GM18526 (cell line): ENCODE measurements around the gene LRRC47.

Experiments used
- POLR2A ChIP-seq: IDR thresholded peaks from 3 replicates; pipeline ENCODE4 v1.6.1; 2011; ENCODE audit not compliant: insufficient read length; ENCODE audit errors: extremely low read depth

The LRRC47 gene

DNA sequence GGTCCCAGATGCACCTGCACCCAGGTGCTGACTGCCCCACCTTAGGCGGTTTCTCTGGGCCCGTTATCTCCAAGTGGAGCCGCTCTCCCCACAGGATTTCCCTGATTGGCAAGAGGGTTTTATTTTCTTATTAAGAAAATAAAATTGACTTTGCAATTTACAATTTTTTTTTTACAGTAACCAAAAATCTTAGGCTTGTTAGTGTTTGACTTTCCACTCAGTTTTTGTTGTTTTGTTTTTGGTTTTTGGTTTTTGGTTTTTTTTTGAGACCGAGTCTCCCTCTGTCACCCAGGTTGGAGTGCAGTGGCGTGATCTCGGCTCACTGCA, 48.8 kb downstream of the LRRC47 start:
- no peak for TF ChIP-seq POLR2A

DNA sequence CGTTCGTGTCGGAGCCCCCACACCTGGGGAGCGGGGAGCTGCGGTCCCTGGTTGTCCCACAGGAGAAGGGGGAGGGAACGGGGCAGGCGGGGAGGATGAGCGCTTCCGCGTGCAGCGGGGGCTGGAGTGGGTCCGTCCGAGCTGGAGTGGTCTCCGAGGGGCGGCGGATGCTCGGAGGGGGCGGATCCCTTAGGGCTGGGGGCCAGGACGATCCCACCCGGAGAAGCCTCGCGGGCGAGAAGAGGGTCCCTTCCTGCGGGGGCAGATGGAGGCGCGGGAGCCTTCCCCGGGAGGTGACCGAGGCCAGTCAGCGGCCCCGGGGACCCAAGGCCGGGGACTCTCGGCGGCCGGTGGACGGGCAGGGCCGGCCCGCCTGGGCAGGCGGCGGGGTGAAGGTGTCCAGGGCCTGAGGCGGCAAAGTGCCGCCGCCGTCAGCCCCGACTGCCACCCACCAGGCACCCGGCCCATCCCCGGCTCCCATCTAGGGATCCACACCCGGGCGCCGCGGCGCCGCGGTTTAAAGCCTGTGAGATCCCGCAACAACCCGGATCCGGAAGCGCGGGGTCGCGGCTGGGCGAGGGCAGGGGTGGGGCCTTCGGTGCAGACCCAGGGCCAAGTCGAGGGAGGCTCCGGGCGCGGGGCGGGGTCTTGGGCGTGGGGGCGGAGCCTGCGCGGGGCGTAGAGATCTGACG, 49.3 kb downstream of the LRRC47 start:
- peak; percentile 61 for TF ChIP-seq POLR2A

DNA sequence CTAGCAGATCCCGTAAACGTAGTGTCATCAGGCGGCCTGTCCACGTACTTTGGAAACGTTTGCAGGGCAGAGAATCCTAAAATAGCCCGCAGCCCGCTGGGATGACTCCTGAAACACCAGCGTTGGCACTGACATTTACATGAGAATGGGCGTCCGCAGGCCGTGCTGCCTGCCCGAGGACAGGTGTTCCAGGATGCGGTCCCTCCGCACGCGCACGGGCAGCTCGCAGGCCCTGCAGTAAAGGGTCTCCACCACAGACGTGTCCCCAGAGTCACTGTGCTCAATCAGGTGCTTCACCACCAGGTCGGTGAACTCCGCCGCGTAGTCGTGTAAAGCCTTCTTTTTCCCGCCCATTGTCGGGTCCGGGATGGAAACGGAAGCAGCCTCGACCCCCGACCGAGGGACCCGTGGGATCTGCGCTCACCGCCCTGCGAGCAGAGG, 49.9 kb downstream of the LRRC47 start:
- TF ChIP-seq POLR2A, result no peak

DNA sequence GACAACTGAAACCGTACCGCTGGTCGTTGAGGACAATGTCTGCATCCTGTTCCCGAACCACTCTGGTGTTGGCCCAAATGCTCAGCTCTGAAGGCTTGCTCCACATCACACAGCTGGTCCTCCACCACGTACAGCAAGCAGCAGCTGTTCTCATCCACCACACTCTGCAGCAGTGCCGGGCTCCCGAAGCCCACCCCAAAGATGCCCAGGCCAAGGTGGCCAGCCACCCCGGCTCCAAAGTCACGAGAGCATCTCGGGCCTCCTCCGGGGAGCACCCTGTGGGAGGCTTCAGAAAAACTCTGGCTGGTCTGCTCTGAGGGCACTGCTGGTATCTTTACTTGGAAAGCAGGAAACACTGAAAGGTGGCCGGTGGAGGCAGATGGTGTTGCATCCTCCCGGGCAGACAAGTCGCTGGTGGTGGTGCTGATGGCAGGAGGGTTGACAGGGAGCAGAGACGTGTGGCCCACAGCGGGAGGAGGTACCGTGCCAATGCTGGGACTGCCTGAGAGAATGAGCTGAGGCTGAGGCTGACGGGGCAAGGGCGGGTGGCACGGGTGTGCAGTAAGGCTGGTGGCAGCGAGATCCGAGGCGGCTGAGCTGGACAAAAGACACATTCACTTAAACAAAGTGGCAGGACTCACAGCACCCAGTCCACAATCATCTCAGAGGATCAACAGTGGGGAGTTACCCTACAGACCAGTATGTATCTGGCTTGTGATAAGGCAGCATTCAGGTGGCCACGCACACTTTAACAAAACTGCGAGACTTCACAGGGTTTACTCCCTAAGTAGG, 50.5 kb downstream of the LRRC47 start:
- TF ChIP-seq POLR2A, result no peak

DNA sequence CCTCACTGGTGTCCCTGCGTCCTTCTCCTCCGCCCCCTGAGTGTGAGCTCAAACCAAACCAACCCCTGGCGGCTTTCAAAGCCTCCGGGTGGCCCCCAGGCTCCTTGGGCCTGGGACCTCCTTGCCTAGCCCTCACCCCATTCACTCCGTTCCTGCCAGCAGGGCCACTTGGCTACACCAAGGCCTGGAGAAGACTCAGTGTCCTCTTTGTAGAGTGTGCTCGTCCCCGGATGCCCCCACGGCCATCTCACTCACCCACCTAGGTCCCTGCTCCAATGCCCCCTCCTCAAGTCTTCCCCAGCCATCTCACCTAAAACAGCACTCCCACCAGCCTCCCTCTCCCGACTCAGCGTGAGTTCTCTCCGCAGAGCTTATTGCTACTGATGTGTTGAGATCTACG, 51.2 kb downstream of the LRRC47 start:
- no peak for TF ChIP-seq POLR2A

DNA sequence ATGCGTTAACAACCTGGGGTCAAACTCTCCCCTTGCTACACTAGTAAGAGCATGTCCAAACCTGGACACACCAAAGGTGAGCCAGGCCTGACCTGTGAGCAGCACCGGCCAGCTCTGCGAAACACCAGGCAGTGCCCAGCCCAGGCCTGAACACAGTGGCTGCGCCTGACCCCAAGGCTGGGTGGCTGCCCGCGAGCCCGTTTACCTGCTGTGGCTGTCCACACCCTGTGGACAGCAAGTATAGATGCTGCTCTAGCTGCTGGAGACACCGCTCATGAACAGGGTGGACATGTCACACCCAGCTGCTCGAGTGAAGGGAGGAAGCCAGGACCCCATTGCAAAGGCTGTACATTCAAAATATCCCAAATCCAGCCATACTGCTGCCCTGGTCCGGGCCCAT, 51.7 kb downstream of the LRRC47 start:
- TF ChIP-seq POLR2A, result no peak

DNA sequence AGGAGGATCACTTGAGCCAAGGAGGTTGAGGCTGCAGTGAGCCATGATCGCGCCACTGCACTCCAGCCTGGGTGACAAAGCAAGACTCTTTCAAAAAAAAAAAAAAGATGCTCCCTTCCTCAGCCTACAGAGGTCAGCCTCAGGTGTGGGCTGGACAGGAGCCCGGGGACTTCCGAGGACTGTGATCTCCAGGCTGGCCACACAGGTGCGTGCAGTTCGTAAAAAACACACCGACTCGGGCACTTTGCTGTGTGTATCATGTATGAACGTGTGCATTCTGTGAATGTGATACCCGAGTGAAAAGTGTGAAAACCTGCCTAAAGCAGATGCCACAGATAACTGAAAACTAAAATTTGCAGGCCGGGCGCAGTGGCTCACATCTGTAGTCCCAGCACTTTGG, 52.5 kb downstream of the LRRC47 start:
- TF ChIP-seq POLR2A, result no peak

DNA sequence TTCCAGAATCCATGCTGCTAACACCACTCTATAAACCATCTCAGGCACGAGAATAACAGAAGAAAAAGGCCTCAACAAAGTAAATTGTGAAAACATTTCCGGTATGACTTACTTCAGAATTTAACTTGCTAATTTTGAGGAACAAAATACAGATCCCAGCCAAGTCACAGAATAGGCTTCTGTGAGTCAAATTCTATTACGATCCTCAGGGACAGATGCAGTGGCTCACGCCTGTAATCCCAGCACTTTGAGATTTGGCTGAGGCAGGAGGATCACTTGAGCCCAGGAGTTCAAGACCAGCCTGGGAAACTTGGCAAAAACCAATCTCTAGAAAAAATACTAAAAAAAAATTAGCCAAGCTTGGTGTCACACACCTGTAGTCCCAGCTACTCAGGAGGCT, 52.9 kb downstream of the LRRC47 start:
- no peak for TF ChIP-seq POLR2A

DNA sequence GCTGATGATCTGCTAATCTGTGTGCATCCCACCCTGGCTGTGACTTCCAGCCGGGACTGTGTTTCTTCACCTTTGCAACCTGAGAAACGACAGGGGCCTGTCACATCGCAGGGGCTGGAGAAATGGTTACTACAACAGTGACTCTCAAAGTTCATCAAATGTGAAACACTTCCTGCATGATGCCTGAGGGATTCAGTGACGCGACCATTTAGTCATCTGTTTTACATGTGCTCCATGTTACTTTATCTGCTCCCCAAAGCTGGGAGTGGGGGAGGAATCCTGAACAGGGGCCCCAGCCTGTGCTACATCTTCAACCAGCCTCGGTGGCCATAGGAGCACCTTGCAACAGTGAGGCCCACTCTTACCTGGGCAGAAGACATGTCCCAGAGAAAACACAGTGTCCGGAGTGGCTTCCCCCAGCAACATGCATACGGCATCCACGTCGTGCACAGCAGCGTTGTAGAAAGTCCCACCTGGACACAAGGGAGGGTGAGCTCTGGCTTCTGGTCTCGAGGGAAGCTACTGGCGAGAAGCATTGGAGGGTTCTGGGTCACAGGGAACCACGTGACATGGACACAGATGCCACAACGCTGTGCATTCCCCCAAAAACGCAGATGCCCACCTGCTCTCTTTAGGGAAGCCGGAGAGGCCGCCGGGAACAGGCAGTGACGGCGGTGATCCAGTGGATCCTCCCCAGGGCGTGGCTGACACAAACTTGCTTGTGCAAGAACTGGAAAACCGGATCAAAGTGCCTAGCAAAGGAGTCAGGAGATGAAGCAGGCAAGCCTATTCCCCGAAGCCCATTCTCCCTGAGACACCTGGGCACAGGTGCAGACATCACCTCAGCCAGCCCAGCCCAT, 53.6 kb downstream of the LRRC47 start:
- TF ChIP-seq POLR2A, result no peak

DNA sequence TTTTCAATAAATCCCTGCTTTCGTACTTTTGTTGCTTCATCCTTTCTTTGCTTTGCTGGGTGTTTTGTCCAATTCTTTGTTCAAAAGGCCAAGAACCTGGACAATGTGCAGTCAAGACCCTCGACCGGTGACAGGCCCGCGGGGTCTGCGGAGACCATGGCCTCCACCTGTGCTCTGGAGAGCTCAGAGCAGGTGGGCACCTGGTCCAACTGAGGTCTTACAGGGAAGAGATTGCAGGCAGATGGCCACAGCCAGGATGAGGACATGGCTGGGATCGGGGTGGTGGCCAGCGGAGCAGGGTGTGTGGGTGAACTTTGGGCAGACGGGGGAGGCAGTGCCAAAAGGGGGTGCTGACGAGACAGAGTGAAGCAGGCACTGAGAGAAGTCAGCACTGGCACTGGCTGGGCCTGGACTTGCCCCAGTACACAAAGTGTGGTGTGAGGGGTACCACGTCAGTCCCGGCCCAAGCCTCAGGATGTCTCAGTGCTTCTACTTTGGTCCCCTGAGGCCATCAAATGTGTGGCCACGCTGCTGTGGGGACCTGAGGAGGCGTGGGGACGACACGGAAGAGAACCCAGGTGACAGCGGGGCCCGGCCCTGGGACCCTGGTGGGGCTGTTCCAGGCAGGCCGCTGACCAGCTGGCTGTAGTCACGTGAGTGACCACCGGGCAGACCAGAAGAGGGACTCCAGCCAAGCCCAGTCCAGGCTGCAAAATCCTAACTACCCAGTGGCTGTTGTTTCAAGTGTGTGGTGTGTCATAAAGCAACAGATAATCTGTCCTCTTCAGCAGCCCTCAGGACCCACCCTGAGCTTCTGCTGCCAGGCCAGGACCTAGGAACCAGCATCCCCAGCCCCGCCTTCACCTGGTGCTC, 54.5 kb downstream of the LRRC47 start:
- TF ChIP-seq POLR2A, result no peak

DNA sequence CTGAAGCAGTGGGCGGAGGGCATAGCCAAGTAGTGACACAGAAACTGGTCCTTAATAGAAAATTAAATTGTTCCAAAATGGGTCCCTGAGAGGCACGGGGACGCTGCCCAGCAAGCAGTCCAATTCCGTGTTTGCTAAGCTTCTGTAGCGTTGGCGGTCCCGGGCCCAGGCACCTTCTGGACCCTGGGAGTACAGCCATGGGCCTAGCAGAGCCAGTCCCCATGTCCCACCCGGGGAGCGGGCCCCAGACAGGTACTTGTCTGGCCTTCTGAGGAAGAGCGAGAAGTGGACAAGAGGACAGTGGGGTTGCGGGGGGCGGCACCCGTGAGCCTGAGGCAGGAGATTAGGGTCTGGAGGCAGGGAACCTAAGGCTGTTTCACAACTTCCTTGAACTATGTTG, 55.5 kb downstream of the LRRC47 start:
- no peak for TF ChIP-seq POLR2A

DNA sequence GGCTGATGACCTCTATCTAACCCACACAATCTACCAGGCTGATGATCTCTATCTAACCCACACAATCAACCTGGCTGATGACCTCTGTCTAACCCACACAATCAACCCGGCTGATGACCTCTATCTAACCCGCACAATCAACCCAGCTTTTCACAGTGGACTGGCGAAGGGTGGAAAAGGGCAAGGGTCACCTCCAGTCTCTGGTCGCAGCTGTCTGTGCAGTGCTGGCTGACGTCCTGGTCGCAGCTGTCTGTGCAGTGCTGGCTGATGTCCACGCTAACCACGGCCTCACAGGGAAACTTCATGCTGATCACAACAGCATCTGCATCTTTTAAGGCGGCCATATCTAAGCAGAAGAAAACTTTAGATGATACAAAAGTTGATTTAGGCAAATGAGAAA, 56.3 kb downstream of the LRRC47 start:
- TF ChIP-seq POLR2A, result no peak

DNA sequence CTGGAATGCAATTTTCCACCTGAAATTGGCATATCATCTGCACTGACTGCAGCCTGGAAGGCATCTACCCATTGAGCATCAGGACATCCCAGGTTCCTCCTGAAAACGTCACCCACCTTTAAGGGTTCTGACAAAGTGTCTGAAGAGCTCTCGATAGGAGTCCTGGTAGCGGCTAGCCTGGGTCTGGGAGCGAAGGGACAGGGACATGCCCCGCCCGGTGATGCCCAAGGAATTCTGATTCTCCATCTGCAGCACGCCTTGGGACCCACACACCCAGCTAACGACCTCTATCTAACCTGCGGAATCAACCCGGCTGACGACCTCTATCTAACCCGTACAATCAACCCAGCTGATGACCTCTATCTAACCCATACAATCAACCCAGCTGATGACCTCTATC, 57.4 kb downstream of the LRRC47 start:
- no peak for TF ChIP-seq POLR2A

DNA sequence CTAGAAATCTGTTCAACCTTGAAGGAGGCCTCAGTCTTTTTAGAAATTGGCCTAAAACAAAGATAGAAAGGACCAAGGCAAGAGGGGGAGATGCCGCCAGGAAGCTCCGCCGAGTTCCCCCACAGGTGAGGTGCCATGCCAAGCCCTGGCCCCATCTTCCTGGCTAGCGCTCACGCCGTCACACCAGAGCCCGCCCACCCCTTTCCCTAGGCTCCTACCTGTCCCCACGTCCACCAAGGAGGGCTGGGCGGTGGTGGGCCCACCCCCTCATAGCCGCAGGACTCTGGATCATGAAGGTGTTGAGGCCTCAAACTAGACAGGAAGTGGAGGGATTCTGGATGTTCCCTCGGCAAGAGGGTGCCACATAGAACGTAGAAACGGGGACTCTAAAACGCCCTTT, 59.6 kb downstream of the LRRC47 start:
- no peak for TF ChIP-seq POLR2A

DNA sequence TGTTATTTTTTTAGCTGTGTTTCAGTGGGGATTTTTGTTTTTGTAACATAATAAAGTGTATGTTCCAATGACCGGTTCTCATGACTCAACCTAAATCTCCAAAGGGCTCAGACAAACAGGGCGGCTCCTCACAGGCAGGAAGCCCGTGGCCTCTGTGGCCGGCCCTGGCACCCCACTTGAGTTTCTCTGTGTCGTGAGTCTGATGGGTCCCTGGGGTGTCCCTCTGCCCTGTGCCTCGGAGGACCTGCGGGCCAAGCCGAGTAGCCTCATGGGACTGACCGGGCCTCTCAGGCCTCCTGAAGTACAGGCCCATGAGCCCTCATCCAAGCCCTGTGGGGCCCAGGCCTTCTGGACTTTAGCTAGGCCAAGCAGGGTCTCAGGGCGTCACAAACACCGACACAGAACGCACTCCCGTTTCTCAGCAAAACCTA, 60.2 kb downstream of the LRRC47 start:
- TF ChIP-seq POLR2A, result no peak
